ENCODE results near the gene APP. TPM values are rescaled to one million over a fixed set of nuclear protein-coding genes. Genes with fewer than 3 reads are reported as not detected.

APP gene
- total RNA-seq, 3 donors from 2014 or later = 270 to 546 (median 383) TPM

- TF ChIP-seq POLR2A (IDR thresholded peaks at IDR 0.05) = no peak
- no peak for TF ChIP-seq POLR2AphosphoS5 (IDR thresholded peaks at IDR 0.05)
- no peak for TF ChIP-seq CTCF (IDR thresholded peaks at IDR 0.05)
- H3K36me3 ChIP-seq = no peaks in the 10 kb centered on the region
- no peaks in the 10 kb centered on the region for H3K27me3 ChIP-seq
- DNase-seq (ENCODE audit: low spot score in 2 of 2) = no peak
- H3K4me3 ChIP-seq = peak overlapping the region; percentile 87 to 98 (median 94)
- H3K4me1 ChIP-seq = no peaks in the 10 kb centered on the region
- H3K27ac ChIP-seq = peak overlapping the region; percentile 93 to 97
- intact Hi-C loops (cut with DNase I; ENCODE audit: low total_unique reads) = no loop called here
- H3K9me3 ChIP-seq = no peaks in the 10 kb centered on the region
Measured at GRCh38 chr21:26171258-26172100, 909 bp upstream of the APP start.

GRCh38 chr21:26169611-26170470 is 729 bp downstream of the APP start:
- Histone ChIP-seq H3K27ac (peak overlapping the region; percentile 93 to 97), H3K4me1 (no peaks in the 10 kb centered on the region), H3K36me3 (no peaks in the 10 kb centered on the region), H3K27me3 (no peaks in the 10 kb centered on the region), H3K4me3 (peak overlapping the region; percentile 87 to 98 (median 94)), H3K9me3 (no peaks in the 10 kb centered on the region)
- no peak for TF ChIP-seq POLR2A (IDR thresholded peaks at IDR 0.05)
- no peak for TF ChIP-seq CTCF (IDR thresholded peaks at IDR 0.05)
- TF ChIP-seq POLR2AphosphoS5 (IDR thresholded peaks at IDR 0.05) = peak in 1 of 3 donors; percentile 8
- peak; percentile 38 to 61 for DNase-seq (ENCODE audit: low spot score in 2 of 2)
- intact Hi-C loops (cut with DNase I; ENCODE audit: low total_unique reads) = no loop called here

GRCh38 chr21:26169061-26169610 is 1.4 kb downstream of the APP start:
- TF ChIP-seq POLR2A (IDR thresholded peaks at IDR 0.05) (no peak), CTCF (IDR thresholded peaks at IDR 0.05) (peak in 2 of 3 donors; percentile 41 to 43)
- intact Hi-C loops (cut with DNase I; ENCODE audit: low total_unique reads) = no loop called here
- Histone ChIP-seq H3K9me3 (no peaks in the 10 kb centered on the region), H3K4me1 (no peaks in the 10 kb centered on the region), H3K36me3 (no peaks in the 10 kb centered on the region), H3K4me3 (peak overlapping the region; percentile 87 to 98 (median 94)), H3K27ac (peak overlapping the region; percentile 93 to 97), H3K27me3 (no peaks in the 10 kb centered on the region)
- peak; percentile 42 to 55 for DNase-seq (ENCODE audit: low spot score in 2 of 2)

GRCh38 chr21:26168371-26168770 is 2.2 kb downstream of the APP start:
- no peak for TF ChIP-seq POLR2AphosphoS5 (IDR thresholded peaks at IDR 0.05)
- no peak for TF ChIP-seq POLR2A (IDR thresholded peaks at IDR 0.05)
- TF ChIP-seq CTCF (IDR thresholded peaks at IDR 0.05) = no peak
- Histone ChIP-seq H3K27me3 (no peaks in the 10 kb centered on the region), H3K27ac (peak overlapping the region; percentile 74 to 93), H3K36me3 (no peaks in the 10 kb centered on the region), H3K4me3 (peak overlapping the region; percentile 87 to 98 (median 94)), H3K9me3 (no peaks in the 10 kb centered on the region), H3K4me1 (no peaks in the 10 kb centered on the region)
- DNase-seq (ENCODE audit: low spot score in 2 of 2) = no peak
- intact Hi-C loops (cut with DNase I; ENCODE audit: low total_unique reads) = no loop called here

Measured in breast epithelium (tissue), 4 donors.